Gastrocnemius medialis (tissue), 4 donors: Measurements from ENCODE around the gene LMX1B. TPM values are rescaled to one million over a fixed set of nuclear protein-coding genes. Genes with fewer than 3 reads are reported as not detected.

Source experiments
- ATAC-seq, 2 donors: fragments of 150-250 bp; one replicate each; pipeline ENCODE4 v1.9.1; 2016
- DNase-seq, 2 donors: peaks; one replicate each; pipeline ENCODE4 v3.0.0-alpha.2; 2019
- H3K27ac ChIP-seq, 4 donors: fragments of 200-600 bp; sonication (generic); 1 replicate in 1 of 4; 2 replicates in 3 of 4; pipeline ENCODE4 v1.5.1; 2016 to 2018; ENCODE audit warnings: mild to moderate bottlenecking in 2 of 4, moderate library complexity in 1 of 4
- H3K27me3 ChIP-seq, 3 donors: fragments of 200-600 bp; sonication (generic) in 2 of 3; 1 replicate in 1 of 3; 2 replicates in 2 of 3; pipeline versions ENCODE4 v1.5.1 to v1.6.0; 2016 to 2019; ENCODE audit warnings: mild to moderate bottlenecking in 1 of 3, moderate library complexity in 1 of 3
- H3K36me3 ChIP-seq, 2 donors: fragments of 200-600 bp; sonication (generic) in 1 of 2; one replicate each; pipeline ENCODE4 v1.5.1; 2017 to 2018
- H3K4me1 ChIP-seq, 2 donors: fragments of 200-600 bp; sonication (generic) in 1 of 2; one replicate each; pipeline ENCODE4 v1.5.1; 2016 to 2017; ENCODE audit warnings: mild to moderate bottlenecking in 2 of 2
- H3K4me3 ChIP-seq, 4 donors: fragments of 200-600 bp; sonication (generic) in 3 of 4; 1 replicate in 1 of 4; 2 replicates in 3 of 4; pipeline ENCODE4 v1.5.1; 2016 to 2019; ENCODE audit warnings: mild to moderate bottlenecking in 2 of 4
- H3K9me3 ChIP-seq, 3 donors: fragments of 200-600 bp; sonication (generic) in 2 of 3; 1 replicate in 1 of 3; 2 replicates in 2 of 3; pipeline ENCODE4 v1.5.1; 2016 to 2019
- CTCF ChIP-seq, 5 experiments: fragments of 450-650 bp in 3 of 5; fragments of 200-600 bp in 2 of 5; sonication (generic) in 2 of 5; IDR thresholded peaks in 4 of 5; conservative IDR thresholded peaks in 1 of 5; 1 replicate in 4 of 5; 2 replicates in 1 of 5; pipeline ENCODE4 v1.5.1; 2016 to 2019; ENCODE audit warnings: antibody characterized with exemption in 5 of 5, mild to moderate bottlenecking in 3 of 5, moderate library complexity in 3 of 5
- POLR2A ChIP-seq, 2 donors: fragments of 450-650 bp; IDR thresholded peaks; one replicate each; pipeline ENCODE4 v1.6.1; 2017; ENCODE audit warnings: antibody characterized with exemption in 2 of 2, mild to moderate bottlenecking in 2 of 2, moderate library complexity in 2 of 2
- in situ Hi-C, 4 donors: fragments of 200-750 bp; cut with MboI; loops; one replicate each; pipeline versions ENCODE4 v1.15.0 to v1.8.0; 2017; ENCODE audit warnings: low sequenced_read_pairs in 4 of 4
- intact Hi-C: fragments of 100-400 bp; cut with DNase I; formaldehyde crosslinking; loops from one replicate; pipeline ENCODE4 v1.15.1; 2023; ENCODE audit warnings: low total_unique reads
- total RNA-seq, 4 donors: library from RNA; depleted of rRNA; stranded (reverse); fragments of >200 nt; gene quantifications; one replicate each; pipeline versions ENCODE4 v1.1.0 to v1.2.3, GENCODE V29; 2016

Gene LMX1B
- total RNA-seq, 4 donors from 2014 or later: 0.31 to 0.46 (median 0.35) TPM; not detected in 1

GRCh38 chr9:126669108-126669507 is 55.4 kb downstream of the LMX1B start:
- Histone ChIP-seq H3K4me1 (no peaks in the 10 kb centered on the region), H3K27me3 (peaks cover 4 to 22% (median 15%) of the 10 kb centered on the region in 3 donors), H3K27ac (no peak overlapping the region), H3K9me3 (no peaks in the 10 kb centered on the region), H3K36me3 (no peaks in the 10 kb centered on the region), H3K4me3 (no peak overlapping the region)
- intact Hi-C loops: no loop called here
- in situ Hi-C loops: no loop called here
- ATAC-seq (no peak), DNase-seq (no peak)
- TF ChIP-seq CTCF (IDR thresholded peaks at IDR 0.05 in 4 of 5, conservative IDR thresholded peaks at IDR 0.05 in 1 of 5): no peak
- no peak for TF ChIP-seq POLR2A (IDR thresholded peaks at IDR 0.05)

- H3K4me1 ChIP-seq: no peaks in the 10 kb centered on the region
- peaks cover 16 to 29% (median 25%) of the 10 kb centered on the region in 3 donors for H3K27me3 ChIP-seq
- no peak for TF ChIP-seq POLR2A (IDR thresholded peaks at IDR 0.05)
- no peak for TF ChIP-seq CTCF (IDR thresholded peaks at IDR 0.05 in 4 of 5, conservative IDR thresholded peaks at IDR 0.05 in 1 of 5)
- no peak for ATAC-seq
- in situ Hi-C loops: no loop called here
- intact Hi-C loops: no loop called here
- no peaks in the 10 kb centered on the region for H3K36me3 ChIP-seq
- no peak overlapping the region for H3K27ac ChIP-seq
- H3K4me3 ChIP-seq: no peak overlapping the region
- no peaks in the 10 kb centered on the region for H3K9me3 ChIP-seq
- DNase-seq: no peak
These were observed 56.5 kb downstream of the LMX1B start for GRCh38 chr9:126670270-126670669.

- H3K27ac ChIP-seq: no peak overlapping the region
- intact Hi-C loops (no loop called here), in situ Hi-C loops (no loop called here)
- H3K4me3 ChIP-seq: no peak overlapping the region
- no peak for DNase-seq
- TF ChIP-seq CTCF (IDR thresholded peaks at IDR 0.05 in 4 of 5, conservative IDR thresholded peaks at IDR 0.05 in 1 of 5): no peak
- TF ChIP-seq POLR2A (IDR thresholded peaks at IDR 0.05): no peak
- peaks cover 20 to 35% (median 29%) of the 10 kb centered on the region in 3 donors for H3K27me3 ChIP-seq
- no peak for ATAC-seq
- no peaks in the 10 kb centered on the region for H3K4me1 ChIP-seq
- no peaks in the 10 kb centered on the region for H3K9me3 ChIP-seq
- H3K36me3 ChIP-seq: no peaks in the 10 kb centered on the region
These were observed 57.7 kb downstream of the LMX1B start for GRCh38 chr9:126671381-126671831.

GRCh38 chr9:126671983-126672382 is 58.3 kb downstream of the LMX1B start:
- TF ChIP-seq POLR2A (IDR thresholded peaks at IDR 0.05) (no peak), CTCF (IDR thresholded peaks at IDR 0.05 in 4 of 5, conservative IDR thresholded peaks at IDR 0.05 in 1 of 5) (no peak)
- Histone ChIP-seq H3K4me1 (no peaks in the 10 kb centered on the region), H3K9me3 (no peaks in the 10 kb centered on the region), H3K27ac (no peak overlapping the region), H3K4me3 (no peak overlapping the region), H3K27me3 (peaks cover 25 to 40% (median 35%) of the 10 kb centered on the region in 3 donors), H3K36me3 (no peaks in the 10 kb centered on the region)
- in situ Hi-C loops: no loop called here
- ATAC-seq (no peak), DNase-seq (no peak)
- intact Hi-C loops: no loop called here
